H1 (cell line): Measurements from ENCODE around the gene CHST8. TPM values are rescaled to one million over a fixed set of nuclear protein-coding genes. Genes with fewer than 3 reads are reported as not detected.

Experiments used
- CTCF ChIA-PET: fragments of 300-600 bp; sonication (Branson Sonifier 250); formaldehyde crosslinking; loops from one replicate; lab custom pipeline; 2021; ENCODE audit not compliant: partially characterized antibody; lab: Charles Lee
- POLR2A ChIA-PET: fragments of 300-600 bp; sonication (Branson Sonifier 250); formaldehyde crosslinking; loops from one replicate; lab custom pipeline; 2021; ENCODE audit warnings: inconsistent platforms; ENCODE audit not compliant: partially characterized antibody; lab: Charles Lee
- DNase-seq, 2 experiments: peaks; one replicate each; pipeline versions ENCODE4 v3.0.0 to v3.0.0-alpha.2; 2010 to 2022; ENCODE audit warnings: low spot score in 2 of 2, low read depth in 1 of 2, mixed read lengths in 1 of 2
- FAIRE-seq: peaks from 2 replicates; lab custom pipeline; 2011; peaks lifted over from hg19 to GRCh38; lab: Jason Lieb, UNC
- H2AFZ ChIP-seq: 2 replicates; pipeline ENCODE4 v1.8.1; 2012; ENCODE audit warnings: low read length, inconsistent platforms
- H2AK5ac ChIP-seq: 2 replicates; pipeline ENCODE4 v1.6.1; 2013; ENCODE audit warnings: low read depth, low read length
- H2BK120ac ChIP-seq: replicated peaks from 2 replicates; pipeline ENCODE3; 2013; ENCODE audit warnings: low read depth, low read length, inconsistent platforms
- H2BK12ac ChIP-seq: 2 replicates; pipeline ENCODE4 v1.6.1; 2013; ENCODE audit warnings: low read depth, low read length
- H2BK15ac ChIP-seq: 2 replicates; pipeline ENCODE4 v1.6.1; 2013; ENCODE audit warnings: low read length
- H2BK20ac ChIP-seq: 2 replicates; pipeline ENCODE4 v1.6.1; 2013; ENCODE audit warnings: low read length
- H2BK5ac ChIP-seq: 2 replicates; pipeline ENCODE4 v1.6.1; 2013; ENCODE audit warnings: low read depth, low read length
- H3K14ac ChIP-seq: 2 replicates; pipeline ENCODE4 v1.6.1; 2013; ENCODE audit warnings: inconsistent platforms; ENCODE audit not compliant: insufficient read length
- H3K18ac ChIP-seq: 2 replicates; pipeline ENCODE4 v1.6.1; 2013; ENCODE audit warnings: low read length; ENCODE audit errors: extremely low read depth
- H3K23ac ChIP-seq: 2 replicates; pipeline ENCODE4 v1.6.1; 2013; ENCODE audit warnings: inconsistent platforms; ENCODE audit not compliant: insufficient read length
- H3K23me2 ChIP-seq: 2 replicates; pipeline ENCODE4 v1.6.1; 2013; ENCODE audit warnings: low read depth, low read length
- H3K27ac ChIP-seq: 2 replicates; pipeline ENCODE4 v1.6.1; 2011; ENCODE audit warnings: low read depth, low read length, inconsistent platforms
- H3K27me3 ChIP-seq, 4 experiments: replicated peaks in 1 of 4; 1 replicate in 1 of 4; 2 replicates in 3 of 4; pipeline versions ENCODE4 v1.6.1 to v1.8.1; 2011 to 2013; ENCODE audit warnings: low read length in 3 of 4, mild to moderate bottlenecking in 3 of 4, inconsistent platforms in 2 of 4, mixed read lengths in 2 of 4, moderate library complexity in 1 of 4; ENCODE audit not compliant: control insufficient read depth in 3 of 4, insufficient read depth in 3 of 4; ENCODE audit errors: extremely low read depth in 1 of 4
- H3K36me3 ChIP-seq, 4 experiments: 2 replicates each; pipeline versions ENCODE4 v1.6.1 to v1.8.1; 2011 to 2013; ENCODE audit warnings: mild to moderate bottlenecking in 4 of 4, low read length in 3 of 4, moderate library complexity in 2 of 4, control low read depth in 1 of 4, inconsistent platforms in 1 of 4; ENCODE audit not compliant: insufficient read depth in 4 of 4, control insufficient read depth in 2 of 4
- H3K4ac ChIP-seq: replicated peaks from 2 replicates; pipeline ENCODE3; 2013; ENCODE audit warnings: low read length, low read depth, mixed read lengths, inconsistent platforms; ENCODE audit not compliant: insufficient read length
- H3K4me1 ChIP-seq, 4 experiments: replicated peaks in 1 of 4; 1 replicate in 1 of 4; 2 replicates in 3 of 4; pipeline versions ENCODE4 v1.6.1 to v1.8.1; 2011 to 2013; ENCODE audit warnings: low read length in 3 of 4, inconsistent platforms in 2 of 4, mixed read lengths in 1 of 4; ENCODE audit not compliant: insufficient read depth in 4 of 4, control insufficient read depth in 3 of 4
- H3K4me2 ChIP-seq, 2 experiments: 2 replicates each; pipeline versions ENCODE4 v1.6.1 to v1.8.1; 2011 to 2013; ENCODE audit warnings: low read depth in 2 of 2, low read length in 2 of 2, control low read depth in 1 of 2, inconsistent platforms in 1 of 2, mild to moderate bottlenecking in 1 of 2; ENCODE audit not compliant: insufficient read depth in 1 of 2
- H3K4me3 ChIP-seq, 4 experiments: fragments of 200-600, 300-600 bp in 1 of 4; sonication (generic), shearing (Covaris generic), sonication (Bioruptor Twin) in 1 of 4; 2 replicates each; pipeline versions ENCODE4 v1.5.1 to v1.8.1; 2011 to 2016; ENCODE audit warnings: low read length in 4 of 4, low read depth in 3 of 4, control low read depth in 2 of 4, inconsistent platforms in 2 of 4, mild to moderate bottlenecking in 2 of 4, mixed read lengths in 1 of 4, moderate library complexity in 1 of 4; ENCODE audit not compliant: insufficient read depth in 2 of 4; ENCODE audit errors: extremely low read depth in 1 of 4
- H3K56ac ChIP-seq: replicated peaks from 2 replicates; pipeline ENCODE3; 2013; ENCODE audit warnings: low read depth, mild to moderate bottlenecking, mixed read lengths, low read length, inconsistent platforms; ENCODE audit not compliant: insufficient read length
- H3K79me1 ChIP-seq: 2 replicates; pipeline ENCODE4 v1.6.1; 2013; ENCODE audit warnings: low read depth, low read length, control low read depth
- H3K79me2 ChIP-seq, 2 experiments: 2 replicates each; pipeline versions ENCODE4 v1.6.1 to v1.8.1; 2012 to 2013; ENCODE audit warnings: low read length in 2 of 2, mild to moderate bottlenecking in 2 of 2, inconsistent platforms in 1 of 2; ENCODE audit not compliant: insufficient read depth in 2 of 2, control insufficient read depth in 1 of 2
- H3K9ac ChIP-seq, 4 experiments: replicated peaks in 1 of 4; 1 replicate in 1 of 4; 2 replicates in 3 of 4; pipeline versions ENCODE4 v1.6.1 to v1.8.1; 2011 to 2013; ENCODE audit warnings: low read depth in 3 of 4, low read length in 3 of 4, control low read depth in 2 of 4, mild to moderate bottlenecking in 2 of 4, moderate library complexity in 2 of 4, inconsistent platforms in 1 of 4; ENCODE audit errors: extremely low read depth in 1 of 4
- H3K9me3 ChIP-seq, 2 experiments: 2 replicates each; pipeline versions ENCODE4 v1.6.1 to v1.8.1; 2012 to 2013; ENCODE audit warnings: mild to moderate bottlenecking in 2 of 2, moderate library complexity in 2 of 2, control low read depth in 1 of 2, inconsistent platforms in 1 of 2, low read depth in 1 of 2, low read length in 1 of 2, mixed read lengths in 1 of 2; ENCODE audit not compliant: insufficient read depth in 2 of 2
- H4K20me1 ChIP-seq, 2 experiments: replicated peaks in 1 of 2; 2 replicates each; pipeline versions ENCODE3 to v1.8.1; 2011 to 2013; ENCODE audit warnings: inconsistent platforms in 2 of 2, low read length in 2 of 2, mild to moderate bottlenecking in 1 of 2; ENCODE audit not compliant: insufficient read depth in 2 of 2, control insufficient read depth in 1 of 2
- H4K5ac ChIP-seq: 2 replicates; pipeline ENCODE4 v1.6.1; 2013; ENCODE audit warnings: low read length, low read depth, mixed read lengths, inconsistent platforms; ENCODE audit not compliant: insufficient read length
- H4K8ac ChIP-seq: 2 replicates; pipeline ENCODE4 v1.8.0; 2013; ENCODE audit warnings: mild to moderate bottlenecking, moderate library complexity, low read length, inconsistent platforms; ENCODE audit not compliant: insufficient read depth; ENCODE audit errors: extremely low read depth
- H4K91ac ChIP-seq: replicated peaks from 2 replicates; pipeline ENCODE3; 2013; ENCODE audit warnings: low read length, mixed read lengths, inconsistent platforms; ENCODE audit not compliant: insufficient read length
- CBX5 ChIP-seq: fragments of 300-800, 300-1000 bp; sonication (generic); IDR thresholded peaks from 2 replicates; pipeline ENCODE4 v1.7.1; 2016; ENCODE audit warnings: antibody characterized with exemption, low read length, low read depth
- CHD2 ChIP-seq: IDR thresholded peaks from 2 replicates; pipeline ENCODE4 v1.6.1; 2012; ENCODE audit warnings: low read length, improper control_type of control experiment
- MAFK ChIP-seq: IDR thresholded peaks from 2 replicates; pipeline ENCODE4 v1.6.1; 2012; ENCODE audit warnings: low read depth, mild to moderate bottlenecking, improper control_type of control experiment, low read length
- TBP ChIP-seq: IDR thresholded peaks from 2 replicates; pipeline ENCODE4 v1.6.1; 2011; ENCODE audit warnings: low read depth, low read length, improper control_type of control experiment
- WGBS, 2 experiments: shearing (Covaris generic) in 1 of 2; methylation state at CpG; one replicate each; pipeline versions ENCODE4 v1.1.6 to v1.1.7; 2013 to 2015; ENCODE audit warnings: low lambda C conversion rate in 2 of 2, mixed read lengths in 2 of 2, inconsistent platforms in 1 of 2, low coverage in 1 of 2, missing lambda C conversion rate in 1 of 2; ENCODE audit not compliant: insufficient replicate concordance in 2 of 2, insufficient coverage in 1 of 2, insufficient read length in 1 of 2; ENCODE audit errors: extremely low coverage in 1 of 2, missing lambda C conversion rate in 1 of 2; 5-methylcytosine and 5-hydroxymethylcytosine counted together
- polyA plus RNA-seq, 7 experiments: library from polyadenylated mRNA; depleted of rRNA in 3 of 7; stranded (reverse) in 5 of 7; unstranded in 2 of 7; fragments of >200 nt in 5 of 7; fragments of 200-250 nt in 2 of 7; gene quantifications; 1 replicate in 5 of 7; 2 replicates in 1 of 7; 4 replicates in 1 of 7; pipeline versions ENCODE4 v1.2.1 to v1.2.3, GENCODE V29; 2011 to 2013; ENCODE audit warnings: missing spikeins in 2 of 7, mixed read lengths in 2 of 7
- total RNA-seq: library from RNA; stranded (reverse); fragmentation: NEBNext Ultra II Directional; extraction: Animal tissue kit (Norgen Biotek cat#: 25700); gene quantifications from 2 replicates; pipeline ENCODE4 v1.2.1, GENCODE V29; 2021

The CHST8 gene
- total and polyA plus RNA-seq, 2 of the 8 experiments (the other 6 are each of a cell fraction or from before 2014, with no cell fraction given), result 10.8 to 28.2 TPM

DNA sequence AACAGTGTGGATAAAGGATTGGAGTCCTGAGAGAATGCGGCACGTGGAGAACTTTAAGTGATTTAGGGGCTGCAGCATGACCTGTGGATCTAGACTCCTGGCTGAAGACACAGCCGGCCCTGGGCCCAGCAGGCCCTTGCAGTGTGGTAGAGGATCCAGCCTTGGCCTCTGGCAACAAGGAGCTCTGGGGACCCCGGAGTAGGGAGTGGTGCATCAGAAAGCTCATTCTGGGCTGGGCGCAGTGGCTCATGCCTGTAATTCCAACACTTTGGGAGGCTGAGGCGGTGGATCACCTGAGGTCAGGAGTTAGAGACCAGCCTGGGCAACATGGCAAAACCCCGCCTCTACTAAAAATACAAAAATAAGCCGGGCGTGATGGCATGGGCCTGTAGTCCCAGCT, 76.0 kb downstream of the CHST8 start:
- Histone ChIP-seq H4K5ac (no peak overlapping the region), H4K91ac (no peak overlapping the region), H3K9me3 (no peaks in the 10 kb centered on the region), H4K20me1 (no peaks in the 10 kb centered on the region), H3K4me3 (no peak overlapping the region), H3K18ac (no peak overlapping the region), H2AFZ (no peak overlapping the region), H4K8ac (no peak overlapping the region), H3K27me3 (no peaks in the 10 kb centered on the region), H3K27ac (no peak overlapping the region)
- POLR2A ChIA-PET, result interaction anchor here (1.2 kb wide), 1 partner anchor 75 kb away, joined by 4 read pairs; no protein-coding TSS in a partner anchor
- TF ChIP-seq CBX5 (no peak), TBP (no peak), CHD2 (no peak), MAFK (no peak)
- TF ChIP-seq, all 59 proteins: peak for 0
- Histone ChIP-seq H3K23me2 (no peaks in the 10 kb centered on the region), H3K14ac (no peak overlapping the region), H2BK12ac (no peak overlapping the region), H3K4ac (no peak overlapping the region), H3K79me1 (no peaks in the 10 kb centered on the region; the same call in none of the 2 replicates), H2AK5ac (no peak overlapping the region), H3K36me3 (no peaks in the 10 kb centered on the region), H3K23ac (no peak overlapping the region), H2BK120ac (no peak overlapping the region), H2BK5ac (no peak overlapping the region), H3K79me2 (no peaks in the 10 kb centered on the region), H2BK20ac (no peak overlapping the region), H3K4me2 (no peak overlapping the region), H3K9ac (peak overlapping the region in 1 of 4 experiments; percentile 53; a peak in 1 of 7 replicates), H3K4me1 (peaks cover 0 to 7% (median 2%) of the 10 kb centered on the region in 4 experiments; a peak in 6 of 7 replicates), H3K56ac (no peak overlapping the region), H2BK15ac (no peak overlapping the region)
- DNase-seq (no peak), FAIRE-seq (no peak)
- CTCF ChIA-PET, result interaction anchor here (0.7 to 2.0 kb wide), 4 partner anchors 11 to 267 kb away, joined by 3 to 4 read pairs (median 4); no protein-coding TSS in a partner anchor
- 89% methylated on average over 9 of the region's 9 CpGs; no CpG with 5 or more reads in 1 of the 2 experiments for WGBS, 2 experiments
